ENCODE measurements around the gene RNF13.

- no peak for TF ChIP-seq CTCF (IDR thresholded peaks at IDR 0.05)
- no peak for TF ChIP-seq POLR2AphosphoS5 (IDR thresholded peaks at IDR 0.05)
- TF ChIP-seq POLR2A (IDR thresholded peaks at IDR 0.05), result no peak
These were observed 128.2 kb downstream of the RNF13 start for GRCh38 chr3:149941186-149941585.
